PFSK-1 (cell line): ENCODE data around the gene GPR158.

Source experiments
- POLR2AphosphoS5 ChIP-seq: IDR thresholded peaks from 2 replicates; pipeline ENCODE4 v1.6.1; 2012; ENCODE audit warnings: low read depth, mild to moderate bottlenecking, control low read depth, low read length, moderate library complexity
- TAF1 ChIP-seq: IDR thresholded peaks from 2 replicates; pipeline ENCODE4 v1.6.1; 2012; ENCODE audit warnings: low read length, control low read depth, borderline replicate concordance; ENCODE audit not compliant: insufficient read depth
- TF ChIP-seq, protein P1 (sequence below), 2 experiments: IDR thresholded peaks; 2 replicates each; pipeline versions ENCODE4 v1.6.1 to v1.8.0; 2011 to 2012; ENCODE audit warnings: low read depth in 2 of 2, low read length in 2 of 2, control low read depth in 1 of 2, inconsistent platforms in 1 of 2, mild to moderate bottlenecking in 1 of 2, moderate library complexity in 1 of 2; ENCODE audit not compliant: insufficient read depth in 1 of 2

DNA sequence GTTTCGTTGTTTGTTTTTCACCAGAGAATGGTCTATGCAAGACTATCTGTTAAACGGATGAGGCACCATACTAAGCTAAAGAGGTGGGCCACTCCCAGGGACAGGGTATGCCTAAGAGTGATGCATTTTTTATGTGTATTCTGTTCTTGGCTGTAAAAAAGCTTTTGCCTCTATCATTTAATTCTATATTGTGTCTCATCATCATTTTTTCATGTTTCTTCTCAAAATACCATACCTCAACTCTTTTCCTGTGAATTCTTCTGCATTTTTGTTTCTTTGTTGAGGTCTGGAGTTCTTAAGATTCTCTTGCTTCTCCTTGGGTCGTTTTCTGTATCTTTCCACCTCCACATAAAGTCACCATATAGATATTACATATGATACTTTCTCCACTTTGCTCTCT is 357.4 kb downstream of the GPR158 start:
- TF ChIP-seq POLR2AphosphoS5 (no peak), TAF1 (no peak)
- TF ChIP-seq, protein P1, sequence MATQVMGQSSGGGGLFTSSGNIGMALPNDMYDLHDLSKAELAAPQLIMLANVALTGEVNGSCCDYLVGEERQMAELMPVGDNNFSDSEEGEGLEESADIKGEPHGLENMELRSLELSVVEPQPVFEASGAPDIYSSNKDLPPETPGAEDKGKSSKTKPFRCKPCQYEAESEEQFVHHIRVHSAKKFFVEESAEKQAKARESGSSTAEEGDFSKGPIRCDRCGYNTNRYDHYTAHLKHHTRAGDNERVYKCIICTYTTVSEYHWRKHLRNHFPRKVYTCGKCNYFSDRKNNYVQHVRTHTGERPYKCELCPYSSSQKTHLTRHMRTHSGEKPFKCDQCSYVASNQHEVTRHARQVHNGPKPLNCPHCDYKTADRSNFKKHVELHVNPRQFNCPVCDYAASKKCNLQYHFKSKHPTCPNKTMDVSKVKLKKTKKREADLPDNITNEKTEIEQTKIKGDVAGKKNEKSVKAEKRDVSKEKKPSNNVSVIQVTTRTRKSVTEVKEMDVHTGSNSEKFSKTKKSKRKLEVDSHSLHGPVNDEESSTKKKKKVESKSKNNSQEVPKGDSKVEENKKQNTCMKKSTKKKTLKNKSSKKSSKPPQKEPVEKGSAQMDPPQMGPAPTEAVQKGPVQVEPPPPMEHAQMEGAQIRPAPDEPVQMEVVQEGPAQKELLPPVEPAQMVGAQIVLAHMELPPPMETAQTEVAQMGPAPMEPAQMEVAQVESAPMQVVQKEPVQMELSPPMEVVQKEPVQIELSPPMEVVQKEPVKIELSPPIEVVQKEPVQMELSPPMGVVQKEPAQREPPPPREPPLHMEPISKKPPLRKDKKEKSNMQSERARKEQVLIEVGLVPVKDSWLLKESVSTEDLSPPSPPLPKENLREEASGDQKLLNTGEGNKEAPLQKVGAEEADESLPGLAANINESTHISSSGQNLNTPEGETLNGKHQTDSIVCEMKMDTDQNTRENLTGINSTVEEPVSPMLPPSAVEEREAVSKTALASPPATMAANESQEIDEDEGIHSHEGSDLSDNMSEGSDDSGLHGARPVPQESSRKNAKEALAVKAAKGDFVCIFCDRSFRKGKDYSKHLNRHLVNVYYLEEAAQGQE (IDR thresholded peaks at IDR 0.05; ENCODE audit: insufficient read depth in 1 of 2, low read depth in 2 of 2, low read length in 2 of 2), result no peak
